Progenitor cell of endocrine pancreas (in vitro differentiated cells): ENCODE measurements around the gene RBP5. TPM values are rescaled to one million over a fixed set of nuclear protein-coding genes. Genes with fewer than 3 reads are reported as not detected.

ENCODE experiments used
- DNase-seq: peaks from one replicate; pipeline ENCODE4 v3.0.0; 2021; ENCODE audit warnings: low spot score; ENCODE audit not compliant: unreplicated experiment
- H3K27ac Mint-ChIP-seq: 2 replicates; pipeline ENCODE4 v1.8.0; 2021; ENCODE audit warnings: mild to moderate bottlenecking, moderate library complexity, mixed read lengths
- H3K27me3 Mint-ChIP-seq: 2 replicates; pipeline ENCODE4 v1.8.0; 2021; ENCODE audit warnings: mixed read lengths
- H3K36me3 Mint-ChIP-seq: 2 replicates; pipeline ENCODE4 v1.8.0; 2022; ENCODE audit warnings: mixed read lengths; ENCODE audit not compliant: insufficient read depth
- H3K4me1 Mint-ChIP-seq: 2 replicates; pipeline ENCODE4 v1.8.0; 2021; ENCODE audit warnings: low read depth, mixed read lengths
- H3K4me3 Mint-ChIP-seq: 2 replicates; pipeline ENCODE4 v1.8.0; 2021; ENCODE audit warnings: low read depth, mild to moderate bottlenecking, moderate library complexity, mixed read lengths
- H3K9me3 Mint-ChIP-seq: 2 replicates; pipeline ENCODE4 v1.8.0; 2021; ENCODE audit warnings: low read depth, mixed read lengths
- CTCF ChIP-seq: fragments of 200-600 bp; sonication (generic); IDR thresholded peaks from one replicate; pipeline ENCODE4 v1.5.0; 2021; ENCODE audit warnings: antibody characterized with exemption, mild to moderate bottlenecking; ENCODE audit not compliant: unreplicated experiment
- long read RNA-seq: library from polyadenylated mRNA; unstranded; transcript quantifications from one replicate; pipeline ENCODE4 v2.0.0, GENCODE V29; 2020
- total RNA-seq: library from RNA; stranded (reverse); gene quantifications from 2 replicates; pipeline ENCODE4 v1.2.1, GENCODE V29; 2021

The RBP5 gene, protein sequence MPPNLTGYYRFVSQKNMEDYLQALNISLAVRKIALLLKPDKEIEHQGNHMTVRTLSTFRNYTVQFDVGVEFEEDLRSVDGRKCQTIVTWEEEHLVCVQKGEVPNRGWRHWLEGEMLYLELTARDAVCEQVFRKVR
- 5.8 and 7.6 TPM in 2 replicates for total RNA-seq
- long read RNA-seq, partial matches to known transcripts: 0 of 4 reads
- long read RNA-seq, other reads (novel, unspliced or antisense): 2 of 4 reads

- H3K9me3 Mint-ChIP-seq: no peaks in the 10 kb centered on the region
- no peak for TF ChIP-seq CTCF
- peak within 1 kb of the TSS; percentile 87 for H3K4me3 Mint-ChIP-seq
- no peak for DNase-seq
- H3K4me1 Mint-ChIP-seq: peaks cover 62% of the 10 kb centered on the region
- peaks cover 5% of the 10 kb centered on the region for H3K36me3 Mint-ChIP-seq
- peak within 1 kb of the TSS; percentile 90 for H3K27ac Mint-ChIP-seq
- no peaks in the 10 kb centered on the region for H3K27me3 Mint-ChIP-seq
These were observed at the start of gene RBP5 for GRCh38 chr12:7128681-7129286. TSS of gene RBP5 (minus strand) at chr12:7128889. CDS start at chr12:7128775, 114 bp downstream.

GRCh38 chr12:7178481-7178880, 49.8 kb upstream of the RBP5 start:
- no peaks in the 10 kb centered on the region for H3K36me3 Mint-ChIP-seq
- DNase-seq: no peak
- peaks cover 21% of the 10 kb centered on the region for H3K27me3 Mint-ChIP-seq
- peaks cover 17% of the 10 kb centered on the region for H3K9me3 Mint-ChIP-seq
- no peak for TF ChIP-seq CTCF
- no peak overlapping the region for H3K27ac Mint-ChIP-seq
- no peak overlapping the region for H3K4me3 Mint-ChIP-seq
- no peaks in the 10 kb centered on the region for H3K4me1 Mint-ChIP-seq

DNA sequence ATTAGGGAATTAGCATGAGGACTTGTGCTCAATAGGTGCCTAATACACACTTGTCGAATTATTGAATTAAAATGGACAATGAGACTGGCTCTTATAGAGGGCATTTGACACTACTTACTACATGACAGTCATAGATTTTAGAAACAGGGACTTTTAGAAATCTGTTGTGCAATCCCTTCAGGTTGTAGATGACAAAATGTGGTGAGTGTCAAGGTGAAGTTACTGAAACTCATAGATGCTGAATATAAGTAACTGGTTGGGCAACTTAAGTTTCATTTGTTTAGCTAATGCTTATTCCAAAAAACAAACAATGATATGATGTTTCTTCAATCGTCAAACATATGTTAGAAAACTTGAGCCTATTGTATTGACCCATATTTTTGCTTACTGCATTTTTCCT, 47.9 kb upstream of the RBP5 start:
- no peak for TF ChIP-seq CTCF
- Mint-ChIP-seq H3K36me3 (no peaks in the 10 kb centered on the region), H3K9me3 (peaks cover 26% of the 10 kb centered on the region), H3K27ac (no peak overlapping the region), H3K4me1 (no peaks in the 10 kb centered on the region), H3K27me3 (peaks cover 21% of the 10 kb centered on the region), H3K4me3 (no peak overlapping the region)
- no peak for DNase-seq

- no peak for DNase-seq
- Mint-ChIP-seq H3K9me3 (peaks cover 33% of the 10 kb centered on the region), H3K27ac (no peak overlapping the region), H3K27me3 (peaks cover 18% of the 10 kb centered on the region), H3K4me3 (no peak overlapping the region), H3K36me3 (peaks cover 1% of the 10 kb centered on the region), H3K4me1 (no peaks in the 10 kb centered on the region)
- TF ChIP-seq CTCF: no peak
These were observed 46.8 kb upstream of the RBP5 start for GRCh38 chr12:7175493-7175892.

DNA sequence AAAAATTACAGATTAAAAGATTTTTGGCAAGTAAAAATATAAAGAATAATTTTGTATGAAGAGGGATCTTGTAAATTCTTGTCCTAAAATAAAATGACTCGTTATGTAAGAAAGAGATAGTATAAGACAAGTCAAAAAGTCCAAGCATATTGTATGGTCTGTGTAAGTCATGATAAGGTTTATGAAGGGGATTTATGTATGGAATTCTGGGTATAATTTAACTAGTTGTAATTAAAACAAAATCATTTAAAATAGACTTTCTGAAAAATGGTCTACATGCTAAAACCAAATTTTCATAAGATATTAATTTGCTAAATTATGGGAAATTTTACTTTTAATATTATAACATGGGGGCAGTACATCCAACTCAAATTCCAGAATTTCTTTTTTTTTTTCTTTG, 43.2 kb upstream of the RBP5 start:
- Mint-ChIP-seq H3K9me3 (peaks cover 59% of the 10 kb centered on the region), H3K4me1 (no peaks in the 10 kb centered on the region), H3K4me3 (no peak overlapping the region), H3K27me3 (peaks cover 8% of the 10 kb centered on the region), H3K36me3 (peaks cover 3% of the 10 kb centered on the region), H3K27ac (no peak overlapping the region)
- TF ChIP-seq CTCF: no peak
- DNase-seq: no peak
